Renal cortical epithelial cell (primary cell): ENCODE results near the gene CTIF. TPM values are rescaled to one million over a fixed set of nuclear protein-coding genes. Genes with fewer than 3 reads are reported as not detected.

Source experiments
- DNase-seq: peaks from one replicate; pipeline ENCODE4 v3.0.0-alpha.2; 2011; ENCODE audit warnings: low read depth
- total RNA-seq: library from RNA; depleted of rRNA; stranded (reverse); fragments of >200 nt; gene quantifications from 2 replicates; pipeline ENCODE4 v1.2.3, GENCODE V29; 2014

CTIF gene
- total RNA-seq, 1 donor from 2014 or later, result 25.8 TPM

GRCh38 chr18:48600456-48601090 lies 61.7 kb downstream of the CTIF start:
- no peak for DNase-seq

GRCh38 chr18:48601343-48601742 lies 62.5 kb downstream of the CTIF start:
- no peak for DNase-seq

GRCh38 chr18:48602759-48603390 lies 64.0 kb downstream of the CTIF start:
- no peak for DNase-seq

DNA sequence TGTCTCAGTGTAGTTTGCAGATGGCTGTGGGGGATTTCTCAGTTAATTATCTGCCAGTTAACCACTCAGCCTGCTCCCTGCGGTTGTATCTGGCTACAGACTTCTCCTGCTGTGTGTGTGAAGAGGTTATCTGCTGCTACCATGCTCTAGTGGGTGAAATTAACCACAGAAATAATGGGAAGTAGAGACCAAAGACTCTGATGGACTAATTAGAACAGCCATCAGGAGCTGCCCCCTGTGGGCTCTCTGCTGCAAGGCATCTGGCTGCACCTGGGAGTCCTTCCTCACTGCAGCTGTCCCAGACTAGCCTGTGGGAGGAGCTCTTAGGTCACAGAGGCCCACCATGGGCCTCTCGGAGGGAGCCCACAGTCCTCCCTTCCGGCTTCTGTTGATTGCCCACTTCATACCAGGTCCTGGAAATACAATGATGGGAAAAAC lies 66.6 kb downstream of the CTIF start:
- peak; percentile 70 for DNase-seq

GRCh38 chr18:48607056-48607984 lies 68.5 kb downstream of the CTIF start:
- DNase-seq, result peak; percentile 79

GRCh38 chr18:48608581-48608980 lies 69.8 kb downstream of the CTIF start:
- DNase-seq, result no peak

DNA sequence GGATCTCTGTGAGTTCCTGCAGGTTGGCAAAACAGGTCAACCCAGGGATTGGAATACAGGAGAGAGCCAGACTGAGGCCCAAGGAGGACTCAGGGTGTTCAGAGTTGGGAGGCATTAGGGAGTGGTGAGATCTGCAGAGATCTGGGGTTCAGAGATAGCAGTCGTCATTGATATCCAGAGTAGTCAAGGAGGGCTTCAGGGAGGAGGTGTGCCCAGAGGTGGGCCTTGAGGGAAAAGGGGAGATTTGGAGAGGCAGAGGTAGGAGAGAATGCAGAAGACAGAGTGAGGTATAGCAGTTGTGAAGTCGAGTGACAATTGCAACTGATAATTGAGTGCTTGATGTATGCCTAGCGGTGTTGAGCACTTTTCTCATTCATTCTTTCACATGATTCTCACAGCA lies 70.3 kb downstream of the CTIF start:
- DNase-seq, result no peak

- no peak for DNase-seq
These were observed 71.3 kb downstream of the CTIF start for GRCh38 chr18:48609820-48610815.

GRCh38 chr18:48611203-48611602 lies 72.4 kb downstream of the CTIF start:
- no peak for DNase-seq

DNA sequence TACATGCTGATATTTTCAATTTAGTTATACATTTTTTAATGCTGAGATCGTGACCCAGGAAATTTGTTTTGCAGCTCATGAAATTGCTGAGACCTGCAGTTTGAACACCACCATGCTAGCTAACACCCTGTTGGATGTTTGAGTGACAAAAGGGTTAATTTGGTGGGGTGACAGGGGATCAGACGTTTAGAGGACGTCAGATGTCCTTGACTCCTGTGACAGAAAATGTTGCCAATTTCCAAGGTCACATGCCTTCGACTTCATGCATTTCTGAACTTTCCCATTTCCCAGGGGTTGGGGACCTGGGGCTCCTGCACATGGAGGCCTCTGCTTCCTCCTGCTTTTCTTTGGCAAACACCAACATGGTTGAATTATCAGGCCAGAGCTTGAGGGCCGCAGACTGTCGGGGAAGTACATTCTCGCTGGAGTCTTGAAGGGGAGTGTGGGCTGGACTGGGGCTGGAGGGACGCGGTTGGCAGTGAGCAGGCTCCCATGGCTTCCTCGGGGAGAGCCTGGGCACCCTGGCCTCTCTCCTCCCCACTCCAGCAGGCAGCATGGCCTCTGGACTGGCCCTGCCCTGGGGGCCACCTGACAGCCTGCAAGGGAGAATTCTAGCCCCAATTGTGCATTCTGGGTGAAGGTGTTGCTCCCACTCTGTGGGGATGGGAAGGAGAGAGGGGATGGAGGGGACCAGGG lies 73.1 kb downstream of the CTIF start:
- DNase-seq, result no peak

DNA sequence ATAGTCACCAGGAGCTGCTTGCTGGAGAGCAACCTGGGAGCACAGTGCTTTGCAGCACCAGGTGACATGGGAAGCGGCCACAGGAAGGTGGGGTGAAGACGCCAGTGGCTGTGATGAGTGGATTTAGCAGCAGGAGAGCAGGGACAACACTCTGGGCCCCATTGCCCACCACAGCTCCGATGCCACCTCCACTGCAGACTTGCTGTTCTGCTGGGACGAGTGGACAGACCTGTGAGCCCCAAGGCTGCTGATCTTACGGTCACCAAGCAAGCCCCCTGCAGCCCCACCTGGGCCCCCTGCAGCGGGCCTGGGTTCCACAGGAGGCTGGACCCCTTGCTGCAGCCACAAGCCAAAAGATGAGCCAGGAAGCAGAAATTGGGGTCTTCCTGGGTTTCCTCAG lies 73.7 kb downstream of the CTIF start:
- no peak for DNase-seq

- no peak for DNase-seq
These were observed 74.1 kb downstream of the CTIF start for GRCh38 chr18:48612917-48613316.

DNA sequence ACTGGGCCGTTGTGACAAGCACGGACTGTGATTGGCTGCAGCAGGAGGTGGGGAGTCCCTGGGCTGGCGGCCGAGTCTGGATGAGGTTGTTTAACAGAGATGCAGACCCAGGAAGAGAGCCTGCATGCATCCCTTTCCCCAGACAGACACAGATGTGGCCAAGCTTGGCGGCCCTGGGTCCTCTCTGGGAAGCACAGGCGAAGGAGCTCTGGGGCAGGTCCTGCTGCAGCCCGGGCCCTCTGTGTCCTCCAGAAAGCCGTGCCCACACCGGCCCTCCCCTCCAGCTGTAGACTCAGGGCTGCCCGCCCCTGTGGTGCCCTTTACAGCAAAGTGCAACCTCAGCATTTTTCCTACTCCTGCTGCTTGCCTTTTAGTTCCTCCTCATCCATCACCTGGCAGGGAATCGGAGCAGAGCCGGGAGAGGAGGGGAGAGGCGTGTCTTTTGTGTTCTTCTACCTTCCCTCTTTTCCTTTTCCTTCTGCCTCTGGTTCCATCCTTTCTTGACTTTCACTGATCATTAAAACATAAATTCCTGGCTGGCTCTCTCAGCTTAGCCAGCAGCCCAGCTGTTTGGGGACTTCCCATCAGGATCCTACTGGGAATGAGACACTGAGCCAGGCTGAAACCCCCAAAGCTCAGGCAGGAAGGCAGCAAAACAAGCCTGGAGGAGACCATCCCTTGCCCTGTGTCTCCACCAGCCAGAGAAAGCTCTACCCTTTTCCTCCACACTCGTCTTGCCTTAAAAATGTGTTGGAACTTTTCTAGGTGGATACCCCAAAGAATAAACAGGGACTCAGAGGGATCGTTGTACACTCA lies 75.0 kb downstream of the CTIF start:
- DNase-seq, result no peak

DNA sequence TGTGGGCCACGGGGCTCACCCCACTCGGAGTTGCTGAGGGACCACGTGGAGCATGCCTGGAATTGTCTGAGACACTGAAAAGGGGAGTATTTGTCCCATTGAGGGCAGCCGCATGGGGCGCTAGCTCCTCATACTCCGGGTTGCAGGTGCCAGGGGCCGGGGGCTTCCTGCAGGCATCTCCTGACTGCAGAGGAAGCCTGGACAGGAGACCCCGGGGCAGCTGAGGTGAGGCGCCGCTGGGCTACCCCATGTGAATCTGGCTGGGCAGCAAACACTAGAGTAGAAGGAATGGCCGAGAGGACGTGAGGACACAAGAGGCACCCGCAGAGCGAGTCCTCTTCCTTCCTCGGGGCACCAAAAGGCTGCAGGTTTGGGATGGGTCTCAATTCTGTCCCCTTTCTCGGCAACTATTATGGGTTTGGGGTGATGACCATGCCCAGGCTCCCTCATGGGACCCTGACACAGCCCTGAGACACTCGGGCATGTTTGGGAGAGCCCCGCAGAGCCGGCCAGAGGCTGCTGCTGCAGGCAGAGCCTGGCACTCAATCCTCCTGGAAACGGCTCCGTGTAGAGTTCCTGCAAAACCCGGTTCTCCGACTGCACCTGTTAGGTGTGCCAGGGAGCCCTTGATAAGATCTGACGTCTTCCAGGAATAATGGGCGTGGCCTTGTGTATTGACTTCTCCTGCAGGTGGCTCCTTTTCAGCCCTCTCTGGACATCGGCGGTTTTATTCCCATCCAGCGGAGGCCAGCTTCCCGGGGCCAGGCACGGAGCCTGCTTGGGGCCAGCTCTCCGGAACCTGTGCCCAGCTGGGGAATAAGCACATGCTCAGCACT lies 77.0 kb downstream of the CTIF start:
- DNase-seq, result no peak

DNA sequence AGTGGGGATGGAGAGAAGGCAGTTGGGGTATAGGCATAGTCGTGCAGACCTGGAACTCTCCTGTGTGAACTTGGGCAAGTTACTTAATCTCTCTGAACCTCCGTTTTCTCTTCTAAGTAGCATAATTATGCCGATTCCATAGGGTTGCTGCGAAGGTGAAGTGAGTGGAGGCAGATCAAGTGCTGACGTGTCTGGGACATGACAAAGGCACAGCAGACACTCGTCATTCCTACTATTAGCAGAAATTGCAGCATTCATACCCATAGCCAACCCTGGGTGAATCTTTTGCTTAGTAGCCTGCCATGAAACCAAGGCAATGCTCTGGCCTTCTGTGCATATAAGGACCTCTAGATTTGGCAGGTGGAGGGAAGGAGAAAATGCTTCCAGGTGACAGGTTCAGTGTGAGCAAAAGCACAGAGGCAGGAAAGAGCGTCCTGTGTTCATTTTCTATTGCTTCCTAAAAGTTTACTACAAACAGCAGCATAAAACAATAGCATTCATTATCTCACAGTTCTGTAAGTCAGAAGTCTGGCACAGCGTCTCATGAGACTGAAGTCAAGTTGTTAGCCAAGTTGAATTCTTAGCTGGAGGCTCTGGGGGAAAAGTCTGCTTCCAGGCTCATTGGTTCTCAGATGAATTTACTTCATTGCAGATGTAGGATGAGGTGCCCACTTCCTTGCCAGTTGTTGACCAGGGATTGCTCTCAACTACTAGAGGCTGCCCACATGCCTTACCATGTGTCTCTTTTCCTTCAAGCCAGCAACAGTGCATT lies 77.8 kb downstream of the CTIF start:
- DNase-seq, result no peak

DNA sequence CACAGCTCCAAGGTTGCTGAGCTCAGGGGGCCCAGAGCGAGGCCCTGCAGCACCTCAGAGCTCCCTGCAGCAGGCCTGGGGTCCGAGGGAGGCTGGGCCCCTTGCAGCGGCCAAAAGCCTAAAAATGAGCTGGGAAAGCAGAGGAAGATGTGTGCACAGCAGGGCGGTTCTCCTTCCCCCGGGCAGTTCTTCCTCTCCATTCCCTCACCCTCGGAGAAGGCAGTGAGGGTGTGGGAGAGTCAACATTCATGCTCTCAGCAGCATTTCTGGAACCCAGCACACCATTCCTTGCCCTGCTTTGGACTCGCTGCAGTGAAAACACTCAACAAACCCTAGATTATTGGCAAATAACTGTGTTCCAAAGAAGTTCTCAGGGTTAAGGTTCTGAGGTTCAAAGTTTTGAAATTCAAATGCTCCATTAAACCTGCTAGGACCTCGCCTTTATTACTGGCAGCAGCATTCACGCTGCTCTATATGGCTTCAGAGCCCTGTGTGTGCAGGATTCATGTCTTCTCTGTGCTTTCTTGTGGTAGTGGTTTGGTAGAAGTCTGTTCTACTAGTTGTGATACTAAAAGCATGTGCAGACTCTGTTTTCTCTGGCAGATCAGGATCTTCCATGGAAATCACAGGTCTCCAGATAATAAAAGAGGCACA lies 79.1 kb downstream of the CTIF start:
- no peak for DNase-seq

GRCh38 chr18:48619016-48619415 lies 80.2 kb downstream of the CTIF start:
- DNase-seq, result no peak

- DNase-seq, result no peak
These were observed 80.7 kb downstream of the CTIF start for GRCh38 chr18:48619501-48619900.
